Measurements from ENCODE around the gene SMIM35. TPM values are rescaled to one million over a fixed set of nuclear protein-coding genes. Genes with fewer than 3 reads are reported as not detected.

Gene SMIM35
- total RNA-seq, 4 donors from 2014 or later, result not detected

GRCh38 chr11:118002010-118002540 lies 84.7 kb downstream of the SMIM35 start:
- TF ChIP-seq, protein P1, sequence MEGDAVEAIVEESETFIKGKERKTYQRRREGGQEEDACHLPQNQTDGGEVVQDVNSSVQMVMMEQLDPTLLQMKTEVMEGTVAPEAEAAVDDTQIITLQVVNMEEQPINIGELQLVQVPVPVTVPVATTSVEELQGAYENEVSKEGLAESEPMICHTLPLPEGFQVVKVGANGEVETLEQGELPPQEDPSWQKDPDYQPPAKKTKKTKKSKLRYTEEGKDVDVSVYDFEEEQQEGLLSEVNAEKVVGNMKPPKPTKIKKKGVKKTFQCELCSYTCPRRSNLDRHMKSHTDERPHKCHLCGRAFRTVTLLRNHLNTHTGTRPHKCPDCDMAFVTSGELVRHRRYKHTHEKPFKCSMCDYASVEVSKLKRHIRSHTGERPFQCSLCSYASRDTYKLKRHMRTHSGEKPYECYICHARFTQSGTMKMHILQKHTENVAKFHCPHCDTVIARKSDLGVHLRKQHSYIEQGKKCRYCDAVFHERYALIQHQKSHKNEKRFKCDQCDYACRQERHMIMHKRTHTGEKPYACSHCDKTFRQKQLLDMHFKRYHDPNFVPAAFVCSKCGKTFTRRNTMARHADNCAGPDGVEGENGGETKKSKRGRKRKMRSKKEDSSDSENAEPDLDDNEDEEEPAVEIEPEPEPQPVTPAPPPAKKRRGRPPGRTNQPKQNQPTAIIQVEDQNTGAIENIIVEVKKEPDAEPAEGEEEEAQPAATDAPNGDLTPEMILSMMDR (IDR thresholded peaks at IDR 0.05; ENCODE audit: low read depth), result no peak

DNA sequence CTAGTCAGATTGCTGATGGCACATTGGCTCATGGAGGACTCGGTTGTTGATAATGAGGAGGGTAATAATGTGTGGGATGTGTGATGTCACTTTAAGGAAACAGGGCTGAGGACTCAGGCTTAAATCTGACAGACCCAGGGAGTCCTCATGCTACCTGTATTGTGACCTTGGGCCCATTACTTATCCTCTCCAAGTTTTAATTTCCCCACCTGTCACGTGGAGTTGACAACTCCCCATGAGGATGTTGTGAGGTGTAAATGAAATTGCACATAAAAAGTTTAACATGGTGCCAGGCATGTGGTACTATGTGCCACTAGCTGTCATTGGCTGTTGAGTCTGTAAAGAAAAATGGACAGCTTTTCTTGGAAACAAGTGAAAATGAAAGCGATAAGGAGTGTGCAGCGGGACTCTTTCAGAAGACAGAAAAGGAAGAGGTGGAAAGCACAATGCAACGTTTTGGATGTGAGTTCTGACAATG lies 85.2 kb downstream of the SMIM35 start:
- TF ChIP-seq, protein P1 (IDR thresholded peaks at IDR 0.05; ENCODE audit: low read depth), result no peak

GRCh38 chr11:118000850-118001228 lies 85.9 kb downstream of the SMIM35 start:
- TF ChIP-seq, protein P1 (IDR thresholded peaks at IDR 0.05; ENCODE audit: low read depth), result no peak

DNA sequence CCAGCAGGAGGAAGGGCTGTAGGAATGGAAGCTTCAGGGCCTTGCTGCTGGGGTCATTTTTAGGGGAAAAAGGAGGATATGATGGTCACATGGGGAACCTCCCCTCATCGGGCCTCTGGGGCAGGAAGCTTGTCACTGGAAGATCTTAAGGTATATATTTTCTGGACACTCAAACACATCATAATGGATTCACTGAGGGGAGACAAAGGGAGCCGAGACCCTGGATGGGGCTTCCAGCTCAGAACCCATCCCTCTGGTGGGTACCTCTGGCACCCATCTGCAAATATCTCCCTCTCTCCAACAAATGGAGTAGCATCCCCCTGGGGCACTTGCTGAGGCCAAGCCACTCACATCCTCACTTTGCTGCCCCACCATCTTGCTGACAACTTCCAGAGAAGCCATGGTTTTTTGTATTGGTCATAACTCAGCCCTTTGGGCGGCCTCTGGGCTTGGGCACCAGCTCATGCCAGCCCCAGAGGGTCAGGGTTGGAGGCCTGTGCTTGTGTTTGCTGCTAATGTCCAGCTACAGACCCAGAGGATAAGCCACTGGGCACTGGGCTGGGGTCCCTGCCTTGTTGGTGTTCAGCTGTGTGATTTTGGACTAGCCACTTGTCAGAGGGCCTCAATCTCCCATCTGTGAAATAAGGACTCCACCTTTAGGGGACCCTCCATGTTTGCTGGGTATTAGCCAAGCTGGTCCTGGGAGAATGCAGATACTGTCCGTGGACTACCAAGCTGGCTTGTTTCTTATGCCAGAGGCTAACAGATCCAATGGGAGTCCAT lies 86.5 kb downstream of the SMIM35 start:
- TF ChIP-seq, protein P1 (IDR thresholded peaks at IDR 0.05; ENCODE audit: low read depth), result no peak

- TF ChIP-seq, protein P1 (IDR thresholded peaks at IDR 0.05; ENCODE audit: low read depth), result no peak
These were observed 87.3 kb downstream of the SMIM35 start for GRCh38 chr11:117999354-117999993.

DNA sequence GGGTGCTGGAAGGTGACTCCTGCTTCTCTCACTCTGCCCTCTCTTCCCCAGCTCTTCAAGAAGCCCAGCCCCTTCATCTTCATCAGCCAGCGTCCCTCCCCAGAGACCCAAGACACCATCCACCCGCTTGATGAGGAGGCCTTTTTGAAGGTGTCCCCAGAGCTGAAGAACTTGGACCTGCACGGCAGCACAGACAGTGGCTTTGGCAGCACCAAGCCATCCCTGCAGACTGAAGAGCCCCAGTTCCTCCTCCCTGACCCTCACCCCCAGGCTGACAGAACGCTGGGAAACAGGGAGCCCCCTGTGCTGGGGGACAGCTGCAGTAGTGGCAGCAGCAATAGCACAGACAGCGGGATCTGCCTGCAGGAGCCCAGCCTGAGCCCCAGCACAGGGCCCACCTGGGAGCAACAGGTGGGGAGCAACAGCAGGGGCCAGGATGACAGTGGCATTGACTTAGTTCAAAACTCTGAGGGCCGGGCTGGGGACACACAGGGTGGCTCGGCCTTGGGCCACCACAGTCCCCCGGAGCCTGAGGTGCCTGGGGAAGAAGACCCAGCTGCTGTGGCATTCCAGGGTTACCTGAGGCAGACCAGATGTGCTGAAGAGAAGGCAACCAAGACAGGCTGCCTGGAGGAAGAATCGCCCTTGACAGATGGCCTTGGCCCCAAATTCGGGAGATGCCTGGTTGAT lies 88.0 kb downstream of the SMIM35 start:
- TF ChIP-seq, protein P1 (IDR thresholded peaks at IDR 0.05; ENCODE audit: low read depth), result no peak

All from subcutaneous adipose tissue (tissue), 4 donors.